ENCODE data around the gene ETV5.

Gene ETV5

GRCh38 chr3:186094696-186095425 lies 14.0 kb downstream of the ETV5 start:
- no peak for DNase-seq

- DNase-seq, result no peak
Observed at GRCh38 chr3:186094271-186094670, 14.6 kb downstream of the ETV5 start.

GRCh38 chr3:186093271-186093900 lies 15.5 kb downstream of the ETV5 start:
- DNase-seq, result no peak

- no peak for DNase-seq
Observed at GRCh38 chr3:186092360-186093070, 16.4 kb downstream of the ETV5 start.

- no peak for DNase-seq
Observed at GRCh38 chr3:186090901-186091300, 18.0 kb downstream of the ETV5 start.

- no peak for DNase-seq
Observed at GRCh38 chr3:186088335-186088734, 20.6 kb downstream of the ETV5 start.

GRCh38 chr3:186084264-186084663 lies 24.6 kb downstream of the ETV5 start:
- DNase-seq, result no peak

- DNase-seq, result no peak
Observed at GRCh38 chr3:186083746-186084145, 25.1 kb downstream of the ETV5 start.

GRCh38 chr3:186082150-186082549 lies 26.7 kb downstream of the ETV5 start:
- no peak for DNase-seq

GRCh38 chr3:186081678-186082077 lies 27.2 kb downstream of the ETV5 start:
- no peak for DNase-seq

- no peak for DNase-seq
Observed at GRCh38 chr3:186080849-186081438, 27.9 kb downstream of the ETV5 start.

GRCh38 chr3:186079925-186080324 lies 29.0 kb downstream of the ETV5 start:
- no peak for DNase-seq

- no peak for DNase-seq
Observed at GRCh38 chr3:186077466-186077865, 31.4 kb downstream of the ETV5 start.

GRCh38 chr3:186075931-186076567 lies 32.8 kb downstream of the ETV5 start:
- DNase-seq, result no peak

GRCh38 chr3:186075489-186075888 lies 33.4 kb downstream of the ETV5 start:
- DNase-seq, result no peak

- DNase-seq, result no peak
Observed at GRCh38 chr3:186073641-186074040, 35.2 kb downstream of the ETV5 start.

GRCh38 chr3:186070996-186071395 lies 37.9 kb downstream of the ETV5 start:
- no peak for DNase-seq

- DNase-seq, result no peak
Observed at GRCh38 chr3:186070550-186070949, 38.3 kb downstream of the ETV5 start.

GRCh38 chr3:186070133-186070532 lies 38.8 kb downstream of the ETV5 start:
- no peak for DNase-seq

- DNase-seq, result no peak
Observed at GRCh38 chr3:186069199-186069598, 39.7 kb downstream of the ETV5 start.

GRCh38 chr3:186068243-186068552 lies 40.7 kb downstream of the ETV5 start:
- DNase-seq, result no peak

GRCh38 chr3:186067360-186068242 lies 41.3 kb downstream of the ETV5 start:
- no peak for DNase-seq
